Progenitor cell of endocrine pancreas (in vitro differentiated cells): ENCODE data around the gene UPF1. TPM values are rescaled to one million over a fixed set of nuclear protein-coding genes. Genes with fewer than 3 reads are reported as not detected.
A peak's percentile ranks its signal among the peaks of the same experiment; 100 is the strongest.

Source experiments
- DNase-seq: peaks from one replicate; pipeline ENCODE4 v3.0.0; 2021; ENCODE audit warnings: low spot score; ENCODE audit not compliant: unreplicated experiment
- H3K27ac Mint-ChIP-seq: 2 replicates; pipeline ENCODE4 v1.8.0; 2021; ENCODE audit warnings: mild to moderate bottlenecking, moderate library complexity, mixed read lengths
- H3K27me3 Mint-ChIP-seq: 2 replicates; pipeline ENCODE4 v1.8.0; 2021; ENCODE audit warnings: mixed read lengths
- H3K36me3 Mint-ChIP-seq: 2 replicates; pipeline ENCODE4 v1.8.0; 2022; ENCODE audit warnings: mixed read lengths; ENCODE audit not compliant: insufficient read depth
- H3K4me1 Mint-ChIP-seq: 2 replicates; pipeline ENCODE4 v1.8.0; 2021; ENCODE audit warnings: low read depth, mixed read lengths
- H3K4me3 Mint-ChIP-seq: 2 replicates; pipeline ENCODE4 v1.8.0; 2021; ENCODE audit warnings: low read depth, mild to moderate bottlenecking, moderate library complexity, mixed read lengths
- H3K9me3 Mint-ChIP-seq: 2 replicates; pipeline ENCODE4 v1.8.0; 2021; ENCODE audit warnings: low read depth, mixed read lengths
- CTCF ChIP-seq: fragments of 200-600 bp; sonication (generic); IDR thresholded peaks from one replicate; pipeline ENCODE4 v1.5.0; 2021; ENCODE audit warnings: antibody characterized with exemption, mild to moderate bottlenecking; ENCODE audit not compliant: unreplicated experiment
- total RNA-seq: library from RNA; stranded (reverse); gene quantifications from 2 replicates; pipeline ENCODE4 v1.2.1, GENCODE V29; 2021

UPF1 gene
- total RNA-seq, 1 donor from 2014 or later, result 90.9 TPM

- Mint-ChIP-seq H3K4me3 (no peak overlapping the region), H3K4me1 (peaks cover 7% of the 10 kb centered on the region)
Observed at GRCh38 chr19:18871543-18871942, 39.8 kb downstream of the UPF1 start.

GRCh38 chr19:18875726-18876125, 44.0 kb downstream of the UPF1 start:
- TF ChIP-seq CTCF, result no peak
- Mint-ChIP-seq H3K27me3 (no peaks in the 10 kb centered on the region), H3K36me3 (peaks cover 35% of the 10 kb centered on the region), H3K4me3 (no peak overlapping the region), H3K27ac (no peak overlapping the region), H3K4me1 (peaks cover 7% of the 10 kb centered on the region), H3K9me3 (peaks cover 5% of the 10 kb centered on the region)
- DNase-seq, result no peak

More at GRCh38 chr19:18871543-18871942, 39.8 kb downstream of the UPF1 start:
- peak overlapping the region; percentile 10 for H3K27ac Mint-ChIP-seq
- H3K36me3 Mint-ChIP-seq, result peaks cover 27% of the 10 kb centered on the region
- no peaks in the 10 kb centered on the region for H3K9me3 Mint-ChIP-seq
- no peak for DNase-seq
- H3K27me3 Mint-ChIP-seq, result no peaks in the 10 kb centered on the region
- no peak for TF ChIP-seq CTCF

- no peak for DNase-seq
- no peak overlapping the region for H3K27ac Mint-ChIP-seq
- H3K36me3 Mint-ChIP-seq, result peaks cover 37% of the 10 kb centered on the region
- H3K9me3 Mint-ChIP-seq, result peaks cover 5% of the 10 kb centered on the region
- TF ChIP-seq CTCF, result no peak
- no peak overlapping the region for H3K4me3 Mint-ChIP-seq
- H3K27me3 Mint-ChIP-seq, result no peaks in the 10 kb centered on the region
- H3K4me1 Mint-ChIP-seq, result peaks cover 4% of the 10 kb centered on the region
Observed at GRCh38 chr19:18876865-18877264, 45.1 kb downstream of the UPF1 start.

GRCh38 chr19:18878058-18878797, 46.5 kb downstream of the UPF1 start:
- no peak for TF ChIP-seq CTCF
- Mint-ChIP-seq H3K27ac (peak overlapping the region; percentile 37), H3K4me3 (no peak overlapping the region), H3K36me3 (peaks cover 36% of the 10 kb centered on the region), H3K9me3 (peaks cover 5% of the 10 kb centered on the region), H3K27me3 (no peaks in the 10 kb centered on the region), H3K4me1 (no peaks in the 10 kb centered on the region)
- no peak for DNase-seq

- H3K4me3 Mint-ChIP-seq, result no peak overlapping the region
- peaks cover 5% of the 10 kb centered on the region for H3K9me3 Mint-ChIP-seq
- H3K4me1 Mint-ChIP-seq, result no peaks in the 10 kb centered on the region
- H3K27ac Mint-ChIP-seq, result peak overlapping the region; percentile 37
- peaks cover 35% of the 10 kb centered on the region for H3K36me3 Mint-ChIP-seq
- DNase-seq, result no peak
- H3K27me3 Mint-ChIP-seq, result no peaks in the 10 kb centered on the region
- TF ChIP-seq CTCF, result no peak
Observed at GRCh38 chr19:18878858-18879578, 47.3 kb downstream of the UPF1 start.
